GM12891 (cell line): Measurements from ENCODE around the gene MAP3K19.
A peak's percentile ranks its signal among the peaks of the same experiment; 100 is the strongest.
"Not testable (repeated sequence)": the region's sequence is repeated elsewhere in the genome, so short reads cannot be mapped to it uniquely, and the experiment has no call there.

ENCODE experiments used
- DNase-seq: peaks from one replicate; pipeline ENCODE4 v3.0.0; 2011; ENCODE audit warnings: low spot score; ENCODE audit not compliant: insufficient read length
- FAIRE-seq: peaks from 2 replicates; lab custom pipeline; 2011; peaks lifted over from hg19 to GRCh38; lab: Jason Lieb, UNC
- PAX5 ChIP-seq: IDR thresholded peaks from 2 replicates; pipeline ENCODE4 v1.6.1; 2011; ENCODE audit warnings: low read length, moderate library complexity, mild to moderate bottlenecking; ENCODE audit not compliant: insufficient read depth, severe bottlenecking
- POLR2A ChIP-seq: IDR thresholded peaks from 2 replicates; pipeline ENCODE4 v1.6.1; 2011; ENCODE audit warnings: low read depth, low read length, control low read depth
- POLR2AphosphoS5 ChIP-seq: IDR thresholded peaks from 2 replicates; pipeline ENCODE4 v1.6.1; 2011; ENCODE audit warnings: low read depth, low read length, control low read depth
- POU2F2 ChIP-seq: IDR thresholded peaks from 2 replicates; pipeline ENCODE4 v1.6.1; 2011; ENCODE audit warnings: low read depth, mild to moderate bottlenecking, control low read depth, low read length, moderate library complexity
- SPI1 ChIP-seq: IDR thresholded peaks from 2 replicates; pipeline ENCODE4 v1.6.1; 2011; ENCODE audit warnings: low read depth, low read length, control low read depth
- TAF1 ChIP-seq: IDR thresholded peaks from 2 replicates; pipeline ENCODE4 v1.6.1; 2011; ENCODE audit warnings: low read depth, low read length, control low read depth

Gene MAP3K19

DNA sequence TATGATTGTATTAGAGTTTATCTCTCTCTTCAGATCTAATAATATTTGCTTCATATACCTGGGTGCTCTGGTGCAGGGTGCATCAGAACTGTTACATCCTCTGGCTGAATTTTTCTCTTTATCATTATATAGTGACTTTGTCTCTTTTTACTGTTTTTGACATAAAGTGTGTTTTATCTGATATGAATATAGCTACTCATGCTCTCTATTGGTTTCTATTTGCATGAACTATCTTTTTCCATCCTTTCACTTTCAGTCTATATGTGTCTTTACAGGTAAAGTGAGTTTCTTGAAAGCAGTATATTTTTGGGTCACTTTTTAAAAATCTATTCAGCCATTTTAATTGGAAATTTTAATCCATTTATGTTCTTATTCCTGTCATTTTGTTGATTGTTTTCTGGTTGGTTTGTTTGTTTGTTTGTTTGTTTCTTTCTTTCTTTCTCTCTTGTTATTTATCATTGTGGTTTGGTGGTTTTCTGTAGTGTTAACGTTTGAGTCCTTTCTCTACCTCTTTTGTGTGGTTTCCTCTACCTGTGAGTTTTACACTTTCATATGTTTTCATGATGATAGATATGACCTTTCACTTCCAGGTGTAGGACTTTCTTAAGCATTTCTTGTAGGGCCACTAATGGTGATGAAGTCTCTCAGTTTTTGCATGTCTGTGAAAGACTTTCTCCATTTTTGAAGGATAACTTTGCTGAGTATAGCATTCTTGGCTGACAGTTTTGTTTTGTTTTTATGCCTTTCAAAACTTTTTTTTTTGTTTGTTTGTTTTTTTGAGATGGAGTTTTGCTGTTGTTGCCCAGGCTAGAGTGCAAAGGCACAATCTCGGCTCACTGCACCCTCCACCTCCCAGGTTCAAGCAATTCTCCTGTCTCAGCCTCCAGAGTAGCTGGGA lies 73.8 kb downstream of the MAP3K19 start:
- peak; percentile 77 for FAIRE-seq
- no peak for DNase-seq
- peak; percentile 47; the same call in 1 of the 2 replicates for TF ChIP-seq SPI1
- TF ChIP-seq TAF1: no peak

DNA sequence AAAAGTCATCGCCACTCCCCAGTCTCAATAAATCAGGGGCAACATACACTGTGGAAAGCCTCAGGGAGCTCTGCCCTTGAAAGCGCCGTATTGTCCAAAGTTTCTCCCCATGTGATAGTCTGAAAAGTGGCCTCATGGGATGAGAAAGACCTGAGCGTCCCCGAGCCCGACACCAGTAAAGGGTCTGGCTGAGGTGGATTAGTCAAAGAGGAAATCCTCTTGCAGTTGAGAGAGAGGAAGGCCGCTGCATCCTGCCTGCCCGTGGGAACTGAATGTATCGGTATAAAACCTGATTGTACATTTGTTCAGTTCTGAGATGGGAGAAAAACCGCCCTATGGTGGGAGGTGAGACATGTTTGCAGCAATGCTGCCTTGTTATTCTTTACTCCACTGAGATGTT lies 80.1 kb downstream of the MAP3K19 start:
- not testable (repeated sequence) for DNase-seq, FAIRE-seq

- no peak for FAIRE-seq
- no peak for TF ChIP-seq PAX5
- no peak for TF ChIP-seq POU2F2
- TF ChIP-seq POLR2A: no peak
- no peak for TF ChIP-seq SPI1
- TF ChIP-seq POLR2AphosphoS5: no peak
- no peak for TF ChIP-seq TAF1
Measured at GRCh38 chr2:134957477-134957876, 89.8 kb downstream of the MAP3K19 start.

DNA sequence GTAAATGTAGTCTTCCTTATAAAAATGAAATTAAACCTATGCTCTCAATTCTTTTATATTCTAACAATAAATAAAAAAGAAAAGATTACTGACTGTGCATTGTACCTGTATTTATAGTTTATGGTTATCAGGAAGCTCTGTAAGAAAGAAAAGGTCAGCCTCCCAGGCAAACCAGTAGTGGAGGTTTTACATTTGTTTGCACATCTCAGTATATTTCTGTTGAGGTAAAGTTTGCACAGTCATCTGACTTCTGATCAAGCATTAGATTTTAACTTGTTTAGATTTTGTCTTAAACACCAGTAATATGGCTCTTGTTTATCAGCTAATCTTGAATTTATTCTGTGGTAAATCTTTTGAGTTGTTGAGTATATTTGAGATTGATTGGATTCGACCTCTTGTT lies 91.5 kb downstream of the MAP3K19 start:
- TF ChIP-seq POLR2AphosphoS5 (no peak), POU2F2 (no peak), POLR2A (no peak), TAF1 (no peak), PAX5 (no peak), SPI1 (no peak)
- FAIRE-seq (no peak), DNase-seq (no peak)

More at GRCh38 chr2:134957477-134957876, 89.8 kb downstream of the MAP3K19 start:
- no peak for DNase-seq

GRCh38 chr2:134954065-134954464 lies 93.2 kb downstream of the MAP3K19 start:
- TF ChIP-seq TAF1 (no peak), SPI1 (no peak), POLR2AphosphoS5 (no peak), POU2F2 (no peak), PAX5 (no peak), POLR2A (no peak)
- FAIRE-seq: no peak
- DNase-seq: no peak

- DNase-seq (no peak), FAIRE-seq (no peak)
- TF ChIP-seq POU2F2: no peak
- no peak for TF ChIP-seq PAX5
- TF ChIP-seq POLR2AphosphoS5: no peak
- TF ChIP-seq TAF1: no peak
- no peak for TF ChIP-seq SPI1
- TF ChIP-seq POLR2A: no peak
Measured at GRCh38 chr2:134952608-134953007, 94.6 kb downstream of the MAP3K19 start.

DNA sequence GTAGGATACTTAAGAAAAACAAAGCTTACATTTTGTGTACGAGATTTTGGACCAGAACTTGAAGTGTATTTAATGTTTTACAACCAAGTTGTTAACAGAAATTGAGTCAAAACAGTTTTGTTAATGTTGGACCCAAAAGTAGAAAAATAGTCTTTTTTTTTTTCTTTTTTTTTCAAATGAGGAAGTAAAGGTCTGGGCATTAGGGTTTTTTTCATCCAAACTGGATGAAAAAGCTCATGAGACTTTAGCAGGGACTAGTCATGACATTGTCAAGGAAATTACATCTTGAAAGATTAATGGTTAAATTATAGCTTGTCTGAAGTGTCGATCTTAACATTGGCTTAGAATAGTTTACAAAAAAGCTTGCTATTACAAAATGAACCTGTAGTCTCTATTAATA lies 96.4 kb downstream of the MAP3K19 start:
- FAIRE-seq: no peak
- no peak for DNase-seq
- TF ChIP-seq TAF1 (no peak), SPI1 (no peak), POU2F2 (no peak), POLR2A (no peak), POLR2AphosphoS5 (no peak), PAX5 (no peak)

- TF ChIP-seq POU2F2 (no peak), PAX5 (no peak), POLR2A (no peak), TAF1 (no peak), POLR2AphosphoS5 (no peak), SPI1 (no peak)
- DNase-seq (no peak), FAIRE-seq (peak; percentile 74)
Measured at GRCh38 chr2:134949981-134950708, 97.1 kb downstream of the MAP3K19 start.

DNA sequence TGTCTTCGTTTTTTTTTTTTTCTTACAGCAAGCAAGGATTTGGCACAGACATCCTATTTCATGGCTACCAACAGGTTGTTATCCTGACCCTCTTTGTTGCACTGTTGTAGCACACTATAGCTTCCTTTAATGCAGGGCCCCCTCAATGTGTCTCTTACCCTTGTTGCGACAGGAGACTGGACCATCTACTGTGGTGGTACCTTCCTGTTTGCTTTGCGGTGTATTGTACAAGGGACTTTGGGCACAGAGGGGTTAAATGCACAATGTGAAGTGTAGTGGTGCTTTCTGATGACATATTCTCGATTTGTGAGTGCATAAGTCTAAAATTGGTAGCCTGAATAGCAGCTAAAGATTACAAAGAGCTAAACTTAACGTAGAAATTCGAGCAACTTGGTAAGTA lies 101.2 kb downstream of the MAP3K19 start:
- FAIRE-seq (peak; percentile 50), DNase-seq (no peak)
- TF ChIP-seq TAF1 (no peak), POLR2A (no peak), POU2F2 (no peak), PAX5 (no peak), SPI1 (no peak), POLR2AphosphoS5 (no peak)

- no peak for TF ChIP-seq TAF1
- DNase-seq: no peak
- no peak for FAIRE-seq
Measured at GRCh38 chr2:134944975-134945374, 102.3 kb downstream of the MAP3K19 start.
